PC-3 (cell line): ENCODE data around the gene DCUN1D5. TPM values are rescaled to one million over a fixed set of nuclear protein-coding genes. Genes with fewer than 3 reads are reported as not detected.

Experiments
- ATAC-seq: fragments of 200-7000 bp; cut with Tn5 transposase; 2 replicates; pipeline ENCODE4 v1.9.1; 2020; ENCODE audit warnings: mild to moderate bottlenecking, moderate library complexity
- BruUV-seq: library from RNA; stranded (reverse); fragments of 400-500 nt; replicated peaks from 2 replicates; lab custom pipeline; 2021; lab: Mats Ljungman, UMichigan
- CTCF ChIA-PET: fragments of 300-600 bp; sonication (Branson Sonifier 250); formaldehyde crosslinking; loops from one replicate; lab custom pipeline; 2022; ENCODE audit warnings: antibody characterized with exemption; lab: Charles Lee
- POLR2A ChIA-PET: fragments of 300-600 bp; sonication (Branson Sonifier 250); formaldehyde crosslinking; loops from one replicate; lab custom pipeline; 2022; ENCODE audit warnings: antibody characterized with exemption; ENCODE audit not compliant: unreplicated experiment; lab: Charles Lee
- DNase-seq: peaks from one replicate; pipeline ENCODE4 v3.0.0-alpha.2; 2015
- H2AFZ ChIP-seq: fragments of 300-600 bp; sonication (generic); 2 replicates; pipeline ENCODE4 v1.6.0; 2016; ENCODE audit warnings: antibody characterized with exemption, low read length
- H3F3A ChIP-seq: fragments of 300-600 bp; sonication (generic); one replicate; pipeline ENCODE4 v1.6.0; 2017; ENCODE audit warnings: antibody characterized with exemption, low read length, control low read depth, mild to moderate bottlenecking; ENCODE audit not compliant: unreplicated experiment
- H3K27ac ChIP-seq: fragments of 300-600 bp; sonication (generic); 2 replicates; pipeline ENCODE4 v1.5.1; 2016; ENCODE audit warnings: mild to moderate bottlenecking, low read length
- H3K27me3 ChIP-seq: fragments of 300-600 bp; sonication (generic); 2 replicates; pipeline ENCODE4 v1.6.1; 2016; ENCODE audit warnings: low read length, mixed read lengths
- H3K36me3 ChIP-seq: fragments of 300-600 bp; sonication (generic); 2 replicates; pipeline ENCODE4 v1.6.1; 2016; ENCODE audit warnings: low read depth, mixed run types, low read length, mixed read lengths
- H3K4me1 ChIP-seq: fragments of 300-600 bp; sonication (generic); 2 replicates; pipeline ENCODE4 v1.5.1; 2016; ENCODE audit warnings: low read length; ENCODE audit not compliant: insufficient read depth
- H3K4me2 ChIP-seq: fragments of 300-600 bp; sonication (generic); 2 replicates; pipeline ENCODE4 v1.6.0; 2016; ENCODE audit warnings: low read length
- H3K4me3 ChIP-seq: fragments of 300-600 bp; sonication (generic); 2 replicates; pipeline ENCODE4 v1.5.1; 2016; ENCODE audit warnings: mild to moderate bottlenecking, low read length, mixed read lengths
- H3K79me2 ChIP-seq: fragments of 300-600 bp; sonication (generic); 2 replicates; pipeline ENCODE4 v1.6.1; 2017; ENCODE audit warnings: low read length, mixed read lengths
- H3K9ac ChIP-seq: fragments of 300-600 bp; sonication (generic); 2 replicates; pipeline ENCODE4 v1.6.0; 2016; ENCODE audit warnings: mild to moderate bottlenecking, low read length
- H3K9me2 ChIP-seq: fragments of 300-600 bp; sonication (generic); replicated peaks from 2 replicates; pipeline ENCODE4 v1.6.1; 2016; ENCODE audit warnings: mixed run types, low read length, mixed read lengths
- H3K9me3 ChIP-seq: fragments of 300-600 bp; sonication (generic); 2 replicates; pipeline ENCODE4 v1.6.1; 2016; ENCODE audit warnings: low read length, mixed read lengths
- H4K20me1 ChIP-seq: fragments of 300-600 bp; sonication (generic); 2 replicates; pipeline ENCODE4 v1.6.1; 2016; ENCODE audit warnings: low read length, mixed read lengths
- CTCF ChIP-seq: fragments of 300-600 bp; sonication (generic); conservative IDR thresholded peaks from 2 replicates; pipeline ENCODE4 v1.5.1; 2017; ENCODE audit warnings: antibody characterized with exemption, low read depth, mild to moderate bottlenecking, low read length
- EZH2 ChIP-seq: fragments of 300-600 bp; sonication (generic); IDR thresholded peaks from one replicate; pipeline ENCODE4 v1.6.1; 2017; ENCODE audit warnings: antibody characterized with exemption, mild to moderate bottlenecking, low read length; ENCODE audit not compliant: unreplicated experiment
- EZH2phosphoT487 ChIP-seq: fragments of 300-600 bp; sonication (generic); IDR thresholded peaks from 2 replicates; pipeline ENCODE4 v1.6.1; 2018; ENCODE audit warnings: mild to moderate bottlenecking, antibody characterized with exemption, low read length, borderline replicate concordance
- intact Hi-C: fragments of 100-400 bp; cut with micrococcal nuclease; formaldehyde crosslinking; loops from 2 replicates; pipeline ENCODE4 v1.9.0; 2023
- total RNA-seq: library from RNA; depleted of rRNA; stranded (reverse); fragments of >200 nt; gene quantifications from 2 replicates; pipeline ENCODE4 v1.2.3, GENCODE V29; 2014

The DCUN1D5 gene
- total RNA-seq, 1 experiment from 2014 or later, result 206 TPM

DNA sequence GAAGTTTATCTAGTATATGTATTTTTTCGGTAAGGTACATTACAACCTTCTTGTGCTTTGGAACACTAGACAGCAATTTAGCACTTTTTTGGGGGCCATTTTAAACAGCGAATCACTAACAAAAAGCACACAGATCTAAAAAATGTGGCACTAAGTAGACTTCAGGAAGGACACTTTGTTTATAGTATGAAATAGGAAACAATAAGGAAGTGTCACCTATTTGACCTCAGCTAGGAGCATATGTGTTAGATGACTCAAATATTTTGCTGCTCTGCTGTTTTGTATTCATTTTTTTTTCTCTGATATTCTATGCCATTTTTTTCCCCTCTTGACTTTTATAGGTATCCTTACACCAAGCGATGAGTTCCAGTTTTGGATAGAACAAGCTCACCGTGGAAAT lies 22.9 kb upstream of the DCUN1D5 start:
- ATAC-seq (no peak), DNase-seq (no peak)
- CTCF ChIA-PET, result no interaction called here
- Histone ChIP-seq H3K27me3 (no peaks in the 10 kb centered on the region), H4K20me1 (no peaks in the 10 kb centered on the region), H3K4me3 (no peak overlapping the region), H2AFZ (no peak overlapping the region), H3K9me2 (no peaks in the 10 kb centered on the region), H3K9me3 (no peaks in the 10 kb centered on the region), H3K4me2 (no peak overlapping the region), H3K79me2 (peaks cover 31% of the 10 kb centered on the region), H3F3A (no peaks in the 10 kb centered on the region), H3K4me1 (peaks cover 21% of the 10 kb centered on the region), H3K36me3 (peaks cover 4% of the 10 kb centered on the region; the same call in 1 of the 2 replicates), H3K27ac (no peak overlapping the region), H3K9ac (no peak overlapping the region)
- POLR2A ChIA-PET, result no interaction called here
- no TSS peak for BruUV-seq
- TF ChIP-seq CTCF (no peak), EZH2 (no peak), EZH2phosphoT487 (no peak)
- intact Hi-C loops, result no loop called here

DNA sequence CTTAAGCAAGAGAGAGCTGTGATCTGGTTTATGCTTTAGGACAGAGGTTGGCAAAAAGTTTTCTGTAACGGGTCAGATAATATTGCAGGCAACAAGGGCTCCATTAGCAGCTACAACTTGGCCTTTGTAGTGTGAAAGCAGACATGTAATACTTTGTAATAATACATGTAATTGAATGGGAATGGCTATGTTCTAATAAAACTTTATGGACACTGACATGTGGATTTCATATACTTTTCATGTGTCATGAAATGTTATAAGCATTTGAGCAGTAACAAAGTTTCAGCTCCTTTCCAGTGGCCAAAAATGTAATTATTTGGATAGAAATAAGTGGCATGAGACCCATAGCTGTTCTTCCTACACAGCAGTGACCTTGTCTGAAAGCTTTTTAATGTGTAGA lies 20.4 kb upstream of the DCUN1D5 start:
- H4K20me1 ChIP-seq, result no peaks in the 10 kb centered on the region
- no peak overlapping the region; the same call in 1 of the 2 replicates for H3K4me3 ChIP-seq
- CTCF ChIA-PET, result interaction anchor here (0.6 kb wide), 1 partner anchor 90 kb away, joined by 9 read pairs; no protein-coding TSS in a partner anchor
- H2AFZ ChIP-seq, result no peak overlapping the region
- H3K36me3 ChIP-seq, result 0 out of 2 replicates have a peak, but pooled peaks cover 4% of the 10 kb centered on the region
- no TSS peak for BruUV-seq
- H3K27ac ChIP-seq, result no peak overlapping the region
- H3K27me3 ChIP-seq, result no peaks in the 10 kb centered on the region
- peaks cover 34% of the 10 kb centered on the region for H3K79me2 ChIP-seq
- H3K9me2 ChIP-seq, result no peaks in the 10 kb centered on the region
- POLR2A ChIA-PET, result interaction anchor here (0.8 kb wide), 1 partner anchor 20 kb away, joined by 3 read pairs; the partner anchor contains the start of gene DCUN1D5
- no peak overlapping the region for H3K9ac ChIP-seq
- H3F3A ChIP-seq, result no peaks in the 10 kb centered on the region
- H3K4me1 ChIP-seq, result peaks cover 29% of the 10 kb centered on the region
- intact Hi-C loops, result no loop called here
- H3K9me3 ChIP-seq, result no peaks in the 10 kb centered on the region
- peak overlapping the region; percentile 94 for H3K4me2 ChIP-seq
- ATAC-seq, result no peak
- TF ChIP-seq EZH2phosphoT487 (no peak), EZH2 (no peak), CTCF (no peak)
- DNase-seq, result no peak

GRCh38 chr11:103111400-103111799 lies 19.4 kb upstream of the DCUN1D5 start:
- no TSS peak for BruUV-seq
- CTCF ChIA-PET, result no interaction called here

More at GRCh38 chr11:103111400-103111799, 19.4 kb upstream of the DCUN1D5 start:
- Histone ChIP-seq H3K4me3 (peak overlapping the region; percentile 6; the same call in 1 of the 2 replicates), H3K9me2 (no peaks in the 10 kb centered on the region), H3F3A (no peaks in the 10 kb centered on the region), H3K4me2 (peak overlapping the region; percentile 94), H3K27ac (no peak overlapping the region), H3K79me2 (peaks cover 34% of the 10 kb centered on the region), H3K9me3 (no peaks in the 10 kb centered on the region), H3K9ac (no peak overlapping the region), H4K20me1 (no peaks in the 10 kb centered on the region), H3K27me3 (no peaks in the 10 kb centered on the region), H2AFZ (no peak overlapping the region), H3K36me3 (0 out of 2 replicates have a peak, but pooled peaks cover 4% of the 10 kb centered on the region), H3K4me1 (peaks cover 29% of the 10 kb centered on the region)
- intact Hi-C loops, result no loop called here
- TF ChIP-seq CTCF (no peak), EZH2phosphoT487 (no peak), EZH2 (no peak)
- POLR2A ChIA-PET, result interaction anchor here (0.6 kb wide), 1 partner anchor 659 kb away, joined by 3 read pairs; no protein-coding TSS in a partner anchor
- no peak for DNase-seq
- no peak for ATAC-seq
